ENCODE data around the gene USP4.
"Not testable (repeated sequence)": the region's sequence is repeated elsewhere in the genome, so short reads cannot be mapped to it uniquely, and the experiment has no call there.

The USP4 gene

GRCh38 chr3:49349348-49350114 lies 9.7 kb upstream of the USP4 start:
- DNase-seq, result no peak

GRCh38 chr3:49348361-49348760 lies 8.5 kb upstream of the USP4 start:
- DNase-seq, result not testable (repeated sequence)

GRCh38 chr3:49346797-49347251 lies 7.0 kb upstream of the USP4 start:
- DNase-seq, result peak; percentile 20

GRCh38 chr3:49343163-49343562 lies 3.3 kb upstream of the USP4 start:
- no peak for DNase-seq

GRCh38 chr3:49341996-49342395 lies 2.1 kb upstream of the USP4 start:
- no peak for DNase-seq

GRCh38 chr3:49339581-49339940 lies 292 bp downstream of the USP4 start:
- DNase-seq, result no peak

GRCh38 chr3:49333916-49334633 lies 5.8 kb downstream of the USP4 start:
- no peak for DNase-seq

GRCh38 chr3:49333091-49333490 lies 6.8 kb downstream of the USP4 start:
- no peak for DNase-seq

- no peak for DNase-seq
These were observed 10.7 kb downstream of the USP4 start for GRCh38 chr3:49329186-49329585.

GRCh38 chr3:49328350-49328749 lies 11.5 kb downstream of the USP4 start:
- not testable (repeated sequence) for DNase-seq

- no peak for DNase-seq
These were observed 12.4 kb downstream of the USP4 start for GRCh38 chr3:49327485-49327884.

GRCh38 chr3:49324768-49325167 lies 15.1 kb downstream of the USP4 start:
- no peak for DNase-seq

GRCh38 chr3:49316696-49317457 lies 23.0 kb downstream of the USP4 start:
- DNase-seq, result no peak

GRCh38 chr3:49313896-49314688 lies 25.8 kb downstream of the USP4 start:
- peak; percentile 50 for DNase-seq

- no peak for DNase-seq
These were observed 28.6 kb downstream of the USP4 start for GRCh38 chr3:49311283-49311682.

- DNase-seq, result no peak
These were observed 29.2 kb downstream of the USP4 start for GRCh38 chr3:49310677-49311076.

GRCh38 chr3:49305608-49306007 lies 34.2 kb downstream of the USP4 start:
- DNase-seq, result no peak

GRCh38 chr3:49302613-49303012 lies 37.2 kb downstream of the USP4 start:
- DNase-seq, result no peak

- no peak for DNase-seq
These were observed 39.3 kb downstream of the USP4 start for GRCh38 chr3:49300595-49300994.

GRCh38 chr3:49298511-49298910 lies 41.3 kb downstream of the USP4 start:
- DNase-seq, result no peak

GRCh38 chr3:49296781-49297411 lies 43.0 kb downstream of the USP4 start:
- DNase-seq, result no peak

GRCh38 chr3:49295489-49296058 lies 44.3 kb downstream of the USP4 start:
- DNase-seq, result peak; percentile 45

Data from fibroblast of skin of right biceps (primary cell).